Fibroblast of skin of scalp (primary cell): ENCODE results near the gene CCDC137.

Experiments used
- DNase-seq: peaks from one replicate; pipeline ENCODE4 v3.0.0-alpha.2; 2013

CCDC137 gene

GRCh38 chr17:81716674-81716996 is 50.1 kb downstream of the CCDC137 start:
- DNase-seq = no peak

GRCh38 chr17:81717049-81717765 is 50.7 kb downstream of the CCDC137 start:
- no peak for DNase-seq

DNA sequence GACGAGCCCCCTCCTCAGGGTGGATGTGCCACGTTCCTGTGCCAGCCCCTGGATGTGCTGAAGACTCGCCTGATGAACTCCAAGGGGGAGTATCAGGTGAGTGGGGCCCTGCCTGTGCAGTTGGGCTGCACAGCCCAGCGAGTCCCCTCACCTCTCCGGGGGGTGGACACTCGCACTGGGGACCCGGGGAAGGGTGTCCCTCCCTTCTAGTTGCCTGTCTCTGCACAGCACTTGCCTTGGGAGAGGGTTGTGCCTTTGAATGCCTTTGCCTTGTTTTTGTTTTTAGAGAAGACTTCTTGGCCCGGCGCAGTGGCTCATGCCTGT is 51.2 kb downstream of the CCDC137 start:
- no peak for DNase-seq

DNA sequence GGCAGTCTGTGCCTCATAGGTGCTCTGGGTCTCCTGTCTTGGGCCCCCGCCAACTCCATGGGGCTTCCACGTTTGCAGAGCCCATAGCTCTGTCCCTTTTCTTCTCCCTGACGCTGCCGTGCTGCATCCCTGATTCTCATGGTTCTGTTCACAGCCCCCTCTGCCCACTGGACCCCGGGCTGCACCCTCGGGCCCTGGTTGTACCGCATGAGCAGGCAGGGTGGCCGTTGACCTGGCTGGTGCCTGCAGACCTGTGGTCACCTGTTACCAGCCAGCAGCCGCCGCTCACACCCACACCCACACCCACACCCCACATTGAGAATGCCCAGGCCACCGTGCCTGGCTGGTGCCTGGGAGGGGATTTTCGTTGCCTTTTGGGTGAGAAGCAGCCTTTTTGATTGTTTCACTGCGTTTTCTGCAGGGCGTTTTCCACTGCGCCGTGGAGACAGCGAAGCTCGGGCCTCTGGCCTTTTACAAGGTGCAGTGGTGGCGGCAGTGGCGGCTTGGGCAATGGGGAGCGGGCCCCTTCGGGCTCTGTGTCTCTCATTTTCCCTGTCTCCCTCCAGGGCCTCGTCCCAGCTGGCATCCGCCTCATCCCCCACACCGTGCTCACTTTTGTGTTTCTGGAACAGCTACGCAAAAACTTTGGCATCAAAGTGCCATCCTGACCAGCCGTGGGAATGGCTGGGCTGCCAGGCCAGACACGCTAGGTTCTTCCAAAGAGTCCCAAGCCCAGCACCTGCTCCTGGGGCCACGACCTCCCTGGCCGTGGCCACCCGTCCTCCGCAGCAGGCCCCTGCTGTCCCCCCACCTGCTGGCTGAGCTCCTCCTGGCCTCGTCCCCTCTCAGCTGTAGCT is 53.1 kb downstream of the CCDC137 start:
- DNase-seq = no peak

- DNase-seq = no peak
These were observed 53.9 kb downstream of the CCDC137 start for GRCh38 chr17:81720267-81721071.

- no peak for DNase-seq
These were observed 55.9 kb downstream of the CCDC137 start for GRCh38 chr17:81722184-81723120.
